HG02870 (cell line): ENCODE data around the gene LRFN3.
"Not testable (repeated sequence)": the region's sequence is repeated elsewhere in the genome, so short reads cannot be mapped to it uniquely, and the experiment has no call there.

Experiments used
- ATAC-seq: cut with Tn5 transposase; IDR thresholded peaks from one replicate; pipeline ENCODE4 v1.9.1; 2021; ENCODE audit warnings: mild to moderate bottlenecking, moderate library complexity; ENCODE audit not compliant: unreplicated experiment

The LRFN3 gene

GRCh38 chr19:35963514-35963913 lies 27.3 kb downstream of the LRFN3 start:
- ATAC-seq, result no peak

GRCh38 chr19:35966771-35967170 lies 30.6 kb downstream of the LRFN3 start:
- no peak for ATAC-seq

GRCh38 chr19:35973487-35973886 lies 37.3 kb downstream of the LRFN3 start:
- ATAC-seq, result no peak

- ATAC-seq, result no peak
Observed at GRCh38 chr19:35975608-35976214, 39.5 kb downstream of the LRFN3 start.

- no peak for ATAC-seq
Observed at GRCh38 chr19:35977446-35978222, 41.5 kb downstream of the LRFN3 start.

- no peak for ATAC-seq
Observed at GRCh38 chr19:35978271-35978670, 42.1 kb downstream of the LRFN3 start.

- ATAC-seq, result no peak
Observed at GRCh38 chr19:35978832-35979365, 42.7 kb downstream of the LRFN3 start.

GRCh38 chr19:35980997-35981396 lies 44.8 kb downstream of the LRFN3 start:
- ATAC-seq, result not testable (repeated sequence)

- no peak for ATAC-seq
Observed at GRCh38 chr19:35983177-35983576, 47.0 kb downstream of the LRFN3 start.

- no peak for ATAC-seq
Observed at GRCh38 chr19:35986111-35986510, 49.9 kb downstream of the LRFN3 start.

- no peak for ATAC-seq
Observed at GRCh38 chr19:35986664-35987570, 50.7 kb downstream of the LRFN3 start.

GRCh38 chr19:35987571-35987896 lies 51.4 kb downstream of the LRFN3 start:
- ATAC-seq, result no peak

- no peak for ATAC-seq
Observed at GRCh38 chr19:35988824-35989223, 52.6 kb downstream of the LRFN3 start.

GRCh38 chr19:35990156-35990555 lies 54.0 kb downstream of the LRFN3 start:
- no peak for ATAC-seq

GRCh38 chr19:35990771-35991730 lies 54.9 kb downstream of the LRFN3 start:
- no peak for ATAC-seq

GRCh38 chr19:35991731-35992450 lies 55.7 kb downstream of the LRFN3 start:
- no peak for ATAC-seq

- ATAC-seq, result no peak
Observed at GRCh38 chr19:35992907-35993765, 57.0 kb downstream of the LRFN3 start.

GRCh38 chr19:35993923-35994598 lies 57.9 kb downstream of the LRFN3 start:
- no peak for ATAC-seq
